T-helper 22 cell (primary cell): ENCODE results near the gene GIMAP8.
"Not testable (repeated sequence)": the region's sequence is repeated elsewhere in the genome, so short reads cannot be mapped to it uniquely, and the experiment has no call there.

Experiments
- DNase-seq: peaks from one replicate; pipeline ENCODE4 v3.0.0-alpha.2; 2020; ENCODE audit warnings: low read depth

GIMAP8 gene

DNA sequence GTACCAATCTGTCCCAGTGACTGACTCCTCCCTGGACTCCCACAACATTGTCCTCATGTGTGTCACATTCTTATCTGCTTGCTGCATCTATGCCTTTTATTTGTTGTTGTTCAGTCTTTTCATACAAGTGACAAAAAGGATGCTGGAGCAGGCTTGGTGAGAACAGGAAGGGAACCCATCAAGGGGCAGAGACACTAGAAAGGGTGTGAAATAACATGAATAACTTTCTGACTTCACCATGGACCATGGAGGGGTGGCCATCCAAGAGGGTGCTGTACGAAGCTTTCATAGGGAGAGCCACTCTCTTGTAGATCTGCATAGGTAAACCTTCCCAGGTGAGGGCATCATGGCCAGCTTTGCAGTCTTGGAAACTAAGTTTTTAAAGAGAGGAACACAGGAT, 14.5 kb downstream of the GIMAP8 start:
- DNase-seq: no peak

DNA sequence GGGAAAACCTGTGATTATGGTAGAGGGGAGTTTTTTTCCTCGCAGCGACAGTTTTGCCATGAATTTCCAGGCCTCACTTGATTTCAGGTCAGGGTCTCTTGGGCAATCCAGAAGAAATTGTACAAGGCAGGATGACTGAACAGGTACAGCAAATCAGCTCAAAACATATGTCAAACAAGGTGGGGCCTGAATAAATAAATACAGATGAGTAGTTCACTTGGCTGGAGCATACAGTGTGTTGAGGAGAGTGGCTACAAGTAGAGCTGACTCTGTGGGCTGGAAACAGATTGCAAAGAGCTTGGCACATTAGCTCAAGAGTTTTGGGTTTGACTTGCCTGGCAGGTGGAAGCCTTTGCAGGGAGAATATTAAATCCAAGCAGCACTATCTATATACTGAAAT, 15.0 kb downstream of the GIMAP8 start:
- DNase-seq: no peak

DNA sequence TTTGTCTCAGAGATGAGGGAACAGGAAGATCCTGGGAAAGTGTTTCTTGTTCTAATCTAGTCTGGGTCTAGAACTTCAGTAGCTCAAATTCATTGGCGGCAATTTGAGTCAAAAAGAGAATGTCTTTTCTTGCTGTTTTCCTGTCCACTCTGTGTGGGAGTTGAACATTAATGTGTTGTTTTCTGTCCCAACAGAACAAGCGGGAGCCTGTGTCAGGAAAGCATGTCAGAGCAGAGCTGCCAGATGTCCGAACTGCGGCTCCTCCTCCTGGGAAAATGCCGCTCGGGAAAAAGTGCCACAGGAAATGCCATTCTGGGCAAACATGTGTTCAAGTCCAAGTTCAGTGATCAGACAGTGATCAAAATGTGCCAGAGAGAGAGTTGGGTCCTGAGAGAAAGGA, 16.0 kb downstream of the GIMAP8 start:
- DNase-seq: no peak

DNA sequence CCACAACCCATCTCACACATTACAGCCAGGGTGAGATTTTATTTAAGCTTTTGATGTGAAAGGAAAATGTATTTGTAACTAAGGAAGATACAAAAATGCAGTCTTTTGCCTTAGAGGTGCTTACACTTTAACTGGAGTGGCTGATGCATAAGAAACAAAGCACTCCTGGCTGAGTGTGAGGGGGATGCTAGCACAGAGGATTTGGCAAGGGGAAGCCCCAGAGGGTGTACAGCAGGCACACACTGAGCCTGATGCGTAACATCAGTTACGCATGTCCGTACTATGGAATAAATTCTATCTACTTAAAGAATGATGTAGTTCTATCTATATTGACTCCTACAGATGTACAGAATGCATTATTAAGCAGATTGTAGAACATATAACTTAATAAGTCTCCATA, 17.8 kb downstream of the GIMAP8 start:
- no peak for DNase-seq

- no peak for DNase-seq
These were observed 21.5 kb downstream of the GIMAP8 start for GRCh38 chr7:150471886-150472285.

DNA sequence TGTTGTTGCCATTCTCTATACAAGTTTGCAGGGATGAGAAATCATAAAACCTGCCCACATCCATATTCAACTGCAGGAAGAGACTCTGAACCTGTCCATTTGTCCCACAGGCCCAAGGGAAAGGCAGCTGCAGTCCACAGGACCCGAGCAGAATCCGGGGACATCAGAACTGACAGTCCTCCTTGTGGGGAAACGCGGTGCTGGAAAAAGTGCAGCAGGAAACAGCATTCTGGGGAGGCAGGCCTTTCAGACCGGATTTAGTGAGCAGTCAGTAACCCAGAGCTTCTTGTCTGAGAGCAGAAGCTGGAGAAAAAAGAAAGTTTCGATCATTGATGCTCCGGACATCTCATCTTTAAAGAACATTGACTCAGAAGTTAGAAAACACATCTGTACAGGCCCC, 23.5 kb downstream of the GIMAP8 start:
- no peak for DNase-seq

DNA sequence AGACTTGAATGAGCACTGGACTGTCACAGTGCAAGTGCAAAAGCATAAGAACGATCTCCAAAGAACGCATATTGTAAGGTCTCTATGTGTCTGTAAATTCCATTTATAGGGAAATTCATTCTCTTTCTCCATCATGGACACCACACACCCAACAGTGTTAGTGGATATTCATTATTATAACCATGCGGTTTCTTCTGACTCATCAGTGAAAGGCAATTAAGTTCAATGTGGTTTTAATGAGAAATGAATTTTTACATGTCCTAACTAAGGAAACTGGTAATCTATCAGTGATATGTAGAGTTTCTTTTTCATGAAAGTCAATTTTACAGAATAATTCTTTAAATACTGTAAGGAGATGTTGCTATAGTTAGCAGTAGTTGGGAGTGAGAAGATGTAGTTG, 25.9 kb downstream of the GIMAP8 start:
- DNase-seq: no peak

DNA sequence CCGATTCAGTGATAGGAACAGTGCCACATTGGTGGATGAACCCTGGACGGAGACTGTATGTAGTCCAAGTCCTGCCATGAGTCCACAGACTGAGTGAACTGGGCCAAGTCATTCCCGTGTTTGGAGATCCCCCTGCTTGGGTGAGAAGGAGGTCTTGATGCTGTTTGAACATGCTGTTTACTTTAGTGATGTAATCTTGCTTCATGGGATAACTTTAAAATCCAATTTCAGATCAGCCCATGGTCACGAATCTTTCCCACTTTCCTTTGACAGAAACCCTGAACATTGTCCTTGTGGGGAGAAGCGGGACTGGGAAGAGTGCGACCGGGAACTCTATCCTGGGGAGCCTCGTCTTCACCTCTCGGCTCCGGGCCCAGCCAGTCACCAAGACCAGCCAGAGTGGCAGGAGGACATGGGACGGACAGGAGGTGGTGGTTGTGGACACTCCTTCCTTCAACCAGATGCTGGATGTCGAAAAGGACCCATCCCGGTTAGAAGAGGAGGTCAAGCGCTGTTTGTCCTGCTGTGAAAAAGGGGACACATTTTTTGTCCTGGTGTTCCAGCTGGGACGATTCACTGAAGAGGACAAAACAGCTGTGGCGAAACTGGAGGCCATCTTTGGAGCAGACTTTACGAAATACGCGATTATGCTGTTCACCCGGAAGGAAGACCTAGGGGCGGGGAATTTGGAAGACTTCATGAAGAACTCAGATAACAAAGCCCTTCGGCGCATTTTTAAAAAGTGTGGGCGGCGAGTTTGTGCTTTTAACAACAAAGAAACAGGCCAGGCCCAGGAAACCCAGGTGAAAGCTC, 26.6 kb downstream of the GIMAP8 start:
- DNase-seq: no peak

DNA sequence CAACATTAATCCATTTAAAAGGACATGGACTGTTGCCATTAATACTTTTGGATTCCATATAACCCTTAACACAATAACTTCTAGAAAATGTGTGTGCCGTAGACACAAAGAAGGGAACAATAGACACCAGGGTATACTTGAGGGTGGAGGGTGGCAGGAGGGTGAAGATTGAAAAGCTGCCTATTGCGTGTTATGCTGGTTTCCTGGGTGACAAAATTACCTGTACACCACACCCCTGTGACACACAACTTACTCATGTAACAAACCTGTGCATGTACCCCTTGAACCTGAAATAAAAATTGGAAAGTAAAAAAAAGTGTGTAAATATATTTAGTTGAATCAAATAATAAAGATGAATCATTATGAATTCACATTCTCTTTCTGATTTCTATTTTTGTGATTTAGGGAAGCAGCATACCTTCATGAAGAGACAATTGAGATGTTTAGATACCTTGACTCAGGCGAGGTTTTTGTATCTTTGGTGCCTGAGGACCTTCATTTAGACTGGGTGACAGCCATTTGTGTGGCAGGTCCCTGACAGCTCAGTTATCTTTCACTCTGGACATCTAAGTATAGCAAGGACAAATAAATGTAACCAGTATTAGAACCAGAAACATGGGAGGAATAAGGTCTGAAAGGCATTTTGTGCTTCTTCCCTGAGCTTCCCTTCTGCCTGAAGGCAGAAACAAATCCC, 28.7 kb downstream of the GIMAP8 start:
- DNase-seq: peak; percentile 27

- DNase-seq: peak; percentile 37
These were observed 30.9 kb downstream of the GIMAP8 start for GRCh38 chr7:150481186-150481920.

GRCh38 chr7:150481922-150482321, 31.5 kb downstream of the GIMAP8 start:
- no peak for DNase-seq

DNA sequence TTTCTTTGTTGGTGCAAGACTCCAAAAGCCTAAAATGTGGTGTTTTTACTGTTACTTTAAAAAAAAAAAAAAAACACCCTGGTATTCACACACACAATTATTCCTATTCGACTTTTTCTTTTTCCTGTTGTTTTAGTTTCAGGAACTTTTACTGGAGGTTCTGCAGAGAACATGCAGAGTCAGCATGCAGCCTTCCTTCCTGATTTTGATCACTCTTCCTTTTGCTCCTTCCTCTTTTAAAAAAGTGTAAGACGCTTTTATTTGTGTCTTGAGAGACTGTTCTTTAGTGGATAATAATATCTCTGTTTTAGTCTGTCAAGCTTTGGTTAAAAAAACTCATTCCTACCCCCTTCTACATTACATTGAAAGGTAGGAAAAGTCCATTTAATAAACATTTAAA, 33.1 kb downstream of the GIMAP8 start:
- DNase-seq: not testable (repeated sequence)

GRCh38 chr7:150484071-150484470, 33.6 kb downstream of the GIMAP8 start:
- peak; percentile 20 for DNase-seq

DNA sequence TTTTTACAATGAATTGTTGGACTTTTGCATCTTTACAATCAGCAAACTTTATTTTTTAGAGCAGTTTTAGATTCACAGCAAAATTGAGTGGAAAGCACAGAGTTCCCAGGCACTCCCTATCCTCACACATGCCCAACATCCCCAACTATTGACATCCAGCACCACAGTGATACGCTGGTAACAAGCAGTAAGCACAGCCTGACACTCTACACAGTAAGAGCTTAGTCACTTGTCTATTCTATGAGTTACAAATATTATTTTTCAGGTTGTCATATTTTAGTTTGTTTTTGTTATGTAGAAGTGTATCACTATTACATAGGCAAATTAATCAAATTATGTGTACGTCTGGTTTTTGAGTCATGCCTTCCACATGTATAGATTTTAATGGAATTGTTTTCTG, 37.2 kb downstream of the GIMAP8 start:
- DNase-seq: no peak

DNA sequence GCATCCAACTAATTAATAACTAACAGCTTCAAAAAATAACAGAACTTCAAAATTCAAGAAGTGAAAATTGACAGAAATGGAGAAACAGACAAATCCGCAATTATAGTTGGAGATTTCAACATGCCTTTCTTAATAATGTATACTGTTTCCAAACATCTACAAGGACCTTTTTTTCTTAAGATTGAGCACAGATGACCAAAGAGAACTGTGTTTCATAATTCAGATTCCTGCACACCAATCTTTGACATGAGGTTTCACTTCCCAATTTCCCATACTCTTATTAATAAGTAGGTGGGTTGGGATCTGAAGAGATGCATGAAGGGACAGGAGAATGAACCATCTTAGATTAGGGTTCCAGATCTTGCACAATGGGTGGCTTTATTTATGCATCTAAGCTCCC, 39.4 kb downstream of the GIMAP8 start:
- DNase-seq: no peak

DNA sequence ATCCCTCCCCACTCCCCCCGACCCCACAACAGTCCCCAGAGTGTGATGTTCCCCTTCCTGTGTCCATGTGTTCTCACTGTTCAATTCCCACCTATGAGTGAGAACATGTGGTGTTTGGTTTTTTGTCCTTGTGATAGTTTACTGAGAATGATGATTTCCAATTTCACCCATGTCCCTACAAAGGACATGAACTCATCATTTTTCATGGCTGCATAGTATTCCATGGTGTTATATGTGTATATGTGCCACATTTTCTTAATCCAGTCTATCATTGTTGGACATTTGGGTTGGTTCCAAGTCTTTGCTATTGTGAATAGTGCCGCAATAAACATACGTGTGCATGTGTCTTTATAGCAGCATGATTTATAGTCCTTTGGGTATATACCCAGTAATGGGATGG, 43.0 kb downstream of the GIMAP8 start:
- DNase-seq: not testable (repeated sequence)

GRCh38 chr7:150502519-150502918, 52.1 kb downstream of the GIMAP8 start:
- no peak for DNase-seq

GRCh38 chr7:150503155-150503554, 52.7 kb downstream of the GIMAP8 start:
- DNase-seq: no peak

DNA sequence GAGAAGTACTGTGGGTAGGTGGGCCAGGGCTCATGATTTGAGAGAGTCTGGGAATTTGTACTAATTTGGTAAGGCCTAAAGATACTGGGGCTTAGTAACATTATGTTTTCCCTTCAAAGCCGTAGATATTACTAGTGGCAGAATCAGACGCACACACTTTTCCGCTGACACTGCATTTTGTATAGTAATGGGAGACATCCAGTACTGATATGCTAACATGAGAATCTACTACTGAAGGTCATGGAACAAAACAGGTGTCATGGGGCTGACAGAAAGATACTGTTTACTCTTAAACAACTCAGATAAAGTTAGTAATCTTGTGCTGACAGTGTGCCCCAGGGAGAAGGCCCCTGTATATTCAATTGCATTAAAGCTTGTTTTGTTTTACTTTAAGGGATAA, 53.2 kb downstream of the GIMAP8 start:
- DNase-seq: no peak

DNA sequence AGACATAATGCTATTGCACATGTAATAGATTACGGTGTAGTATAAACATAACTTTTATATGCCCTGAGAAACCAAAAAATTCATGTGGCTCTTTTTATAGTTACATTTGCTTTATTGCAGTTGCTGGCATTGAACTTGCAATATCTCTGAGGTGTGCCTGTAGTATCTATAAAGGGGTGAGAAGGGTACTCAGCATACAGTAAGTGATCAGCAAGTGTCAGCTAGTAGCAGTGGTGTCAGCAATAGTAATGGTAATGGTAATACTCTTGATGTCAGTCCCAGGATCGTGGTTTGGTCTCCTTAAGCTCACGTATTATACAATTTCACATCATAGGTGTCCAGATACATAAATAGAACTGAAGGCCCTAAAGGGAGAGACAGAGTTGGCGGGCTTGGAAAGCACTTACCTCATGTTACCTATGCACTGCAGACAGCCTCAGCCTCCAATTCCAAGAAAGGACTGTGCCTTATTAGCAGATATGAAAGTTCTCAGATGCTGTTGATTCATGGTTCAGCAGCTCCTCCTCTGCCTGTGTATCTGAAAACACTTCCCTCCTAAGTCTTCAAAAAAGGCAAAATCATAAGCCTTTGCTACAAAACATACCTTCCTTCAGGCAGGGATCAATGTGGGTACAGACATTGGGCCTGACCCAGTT, 57.6 kb downstream of the GIMAP8 start:
- no peak for DNase-seq

- DNase-seq: no peak
These were observed 60.6 kb downstream of the GIMAP8 start for GRCh38 chr7:150511048-150511447.

- no peak for DNase-seq
These were observed 63.3 kb downstream of the GIMAP8 start for GRCh38 chr7:150513758-150514157.
